Kidney epithelial cell (primary cell): ENCODE data around the gene HOXD4. TPM values are rescaled to one million over a fixed set of nuclear protein-coding genes. Genes with fewer than 3 reads are reported as not detected.
A peak's percentile ranks its signal among the peaks of the same experiment; 100 is the strongest.

Experiments used
- DNase-seq: peaks from one replicate; pipeline ENCODE4 v3.0.0-alpha.2; 2010; ENCODE audit warnings: low read depth
- H3K27me3 ChIP-seq: 2 replicates; pipeline ENCODE4 v1.6.0; 2011; ENCODE audit warnings: low read length; ENCODE audit not compliant: control insufficient read depth, insufficient read depth
- H3K36me3 ChIP-seq: 2 replicates; pipeline ENCODE4 v1.5.1; 2011; ENCODE audit warnings: low read length; ENCODE audit not compliant: control insufficient read depth, insufficient read depth
- H3K4me3 ChIP-seq: 2 replicates; pipeline ENCODE4 v1.5.1; 2011; ENCODE audit warnings: low read depth, mild to moderate bottlenecking, control low read depth, low read length
- CTCF ChIP-seq: IDR thresholded peaks from 2 replicates; pipeline ENCODE4 v1.5.1; 2011; ENCODE audit warnings: mild to moderate bottlenecking, moderate library complexity, low read length, control low read depth, inconsistent platforms; ENCODE audit not compliant: insufficient read depth, poor library complexity, severe bottlenecking
- total RNA-seq: library from RNA; depleted of rRNA; stranded (reverse); fragments of >200 nt; gene quantifications from 2 replicates; pipeline ENCODE4 v1.2.3, GENCODE V29; 2015

The HOXD4 gene
- total RNA-seq, 1 donor from 2014 or later: 5.4 TPM

- DNase-seq: no peak
- no peak for TF ChIP-seq CTCF
- Histone ChIP-seq H3K4me3 (peak overlapping the region; percentile 63), H3K27me3 (peaks cover 2% of the 10 kb centered on the region), H3K36me3 (no peaks in the 10 kb centered on the region)
Measured at GRCh38 chr2:176112375-176113302, 38.7 kb upstream of the HOXD4 start.

- Histone ChIP-seq H3K36me3 (no peaks in the 10 kb centered on the region), H3K27me3 (peaks cover 2% of the 10 kb centered on the region), H3K4me3 (peak overlapping the region; percentile 65)
- no peak for TF ChIP-seq CTCF
- DNase-seq: no peak
Measured at GRCh38 chr2:176114120-176114929, 37.0 kb upstream of the HOXD4 start.

- H3K4me3 ChIP-seq: peak overlapping the region; percentile 65
- TF ChIP-seq CTCF: no peak
- no peaks in the 10 kb centered on the region for H3K36me3 ChIP-seq
- DNase-seq: no peak
- H3K27me3 ChIP-seq: peaks cover 2% of the 10 kb centered on the region
Measured at GRCh38 chr2:176114930-176115625, 36.3 kb upstream of the HOXD4 start.

- H3K4me3 ChIP-seq: peak within 1 kb of the TSS; percentile 65
- peak; percentile 57 for TF ChIP-seq CTCF
- peak; percentile 82 for DNase-seq
- no peaks in the 10 kb centered on the region for H3K36me3 ChIP-seq
- H3K27me3 ChIP-seq: peaks cover 2% of the 10 kb centered on the region
Measured at GRCh38 chr2:176115883-176116813, 35.2 kb upstream of the HOXD4 start, which contains the start of gene HOXD10. HOXD10 (plus strand) TSS chr2:176116778; CDS start chr2:176116834, 56 bp downstream.
